HepG2 (cell line): ENCODE results near the gene FOSL2. TPM values are rescaled to one million over a fixed set of nuclear protein-coding genes. Genes with fewer than 3 reads are reported as not detected.

Experiments used
- ATAC-seq: fragments of 200-7000 bp; cut with Tn5 transposase; 3 replicates; pipeline ENCODE4 v1.9.1; 2020; ENCODE audit warnings: mild to moderate bottlenecking, moderate library complexity
- BruUV-seq: library from RNA; stranded (reverse); fragments of 400-500 nt; replicated peaks from 2 replicates; lab custom pipeline; 2021; lab: Mats Ljungman, UMichigan
- CTCF ChIA-PET: fragments of 300-600 bp; formaldehyde crosslinking; extraction: SDS; loops from one replicate; lab custom pipeline; 2021; ENCODE audit warnings: low total read pairs, inconsistent platforms, low intra/inter-chr PET ratio; lab: Yijun Ruan, JAX
- POLR2A ChIA-PET: fragments of 350-600 bp; sonication (Branson Sonifier 250); formaldehyde crosslinking; loops from one replicate; lab custom pipeline; 2020; ENCODE audit warnings: antibody characterized with exemption, inconsistent platforms; lab: Yijun Ruan, JAX
- DNase-seq: peaks from one replicate; pipeline ENCODE4 v3.0.0-alpha.2; 2015; ENCODE audit warnings: low spot score
- FAIRE-seq: peaks from 3 replicates; lab custom pipeline; 2011; peaks lifted over from hg19 to GRCh38; lab: Jason Lieb, UNC
- H2AFZ ChIP-seq: one replicate; pipeline ENCODE4 v1.6.1; 2011; ENCODE audit warnings: low read length, inconsistent platforms
- H3K27ac ChIP-seq: fragments of 300-600 bp; 3 replicates; pipeline ENCODE4 v1.8.0; 2011; ENCODE audit warnings: mixed run types, mild to moderate bottlenecking, mixed read lengths, low read length, inconsistent platforms; ENCODE audit not compliant: insufficient read depth; ENCODE audit errors: extremely low read length
- H3K27me3 ChIP-seq, 2 experiments: fragments of 200-600 bp in 1 of 2; 2 replicates in 1 of 2; 3 replicates in 1 of 2; pipeline versions ENCODE4 v1.6.0 to v1.8.0; 2011; ENCODE audit warnings: low read length in 2 of 2, mild to moderate bottlenecking in 2 of 2, moderate library complexity in 2 of 2, inconsistent platforms in 1 of 2; ENCODE audit not compliant: insufficient read depth in 2 of 2, control insufficient read depth in 1 of 2
- H3K36me3 ChIP-seq, 2 experiments: fragments of 200-600 bp in 1 of 2; replicated peaks in 1 of 2; 2 replicates in 1 of 2; 3 replicates in 1 of 2; pipeline versions ENCODE4 v1.5.1 to v1.8.0; 2011; ENCODE audit warnings: low read length in 2 of 2, inconsistent platforms in 1 of 2; ENCODE audit not compliant: insufficient read depth in 2 of 2, control insufficient read depth in 1 of 2
- H3K4me1 ChIP-seq: 2 replicates; pipeline ENCODE4 v1.5.1; 2012; ENCODE audit warnings: low read length, inconsistent platforms; ENCODE audit not compliant: insufficient read depth
- H3K4me2 ChIP-seq: 2 replicates; pipeline ENCODE4 v1.6.0; 2011; ENCODE audit warnings: low read depth, low read length, inconsistent platforms
- H3K4me3 ChIP-seq, 3 experiments: fragments of 200-600 bp in 1 of 3; sonication (generic), shearing (Covaris generic) in 1 of 3; replicated peaks in 1 of 3; 2 replicates each; pipeline ENCODE4 v1.5.1; 2011 to 2016; ENCODE audit warnings: low read length in 3 of 3, inconsistent platforms in 2 of 3, low read depth in 2 of 3, mild to moderate bottlenecking in 2 of 3, control low read depth in 1 of 3, mixed read lengths in 1 of 3; ENCODE audit not compliant: insufficient read depth in 1 of 3
- H3K79me2 ChIP-seq: one replicate; pipeline ENCODE4 v1.6.1; 2011; ENCODE audit warnings: low read length, inconsistent platforms; ENCODE audit not compliant: insufficient read depth
- H3K9ac ChIP-seq: 2 replicates; pipeline ENCODE4 v1.6.0; 2011; ENCODE audit warnings: mild to moderate bottlenecking, low read depth, low read length, inconsistent platforms; ENCODE audit not compliant: insufficient read depth
- H3K9me3 ChIP-seq: 2 replicates; pipeline ENCODE4 v1.5.1; 2012; ENCODE audit warnings: mild to moderate bottlenecking, low read length
- H4K20me1 ChIP-seq: 2 replicates; pipeline ENCODE4 v1.6.0; 2011; ENCODE audit warnings: inconsistent platforms, mild to moderate bottlenecking, low read length, moderate library complexity; ENCODE audit not compliant: insufficient read depth
- EZH2 ChIP-seq: conservative IDR thresholded peaks from 2 replicates; pipeline ENCODE4 v1.6.1; 2012; ENCODE audit warnings: mild to moderate bottlenecking, low read depth, low read length, moderate library complexity
- FOXK2 ChIP-seq: fragments of 450-650 bp; IDR thresholded peaks from 2 replicates; pipeline ENCODE4 v1.6.1; 2016
- HHEX ChIP-seq: IDR thresholded peaks from 2 replicates; pipeline ENCODE4 v1.6.1; 2016; ENCODE audit warnings: control low read depth
- HOXA9 ChIP-seq: sonication (generic); formaldehyde crosslinking; IDR thresholded peaks from 2 replicates; pipeline ENCODE4 v1.8.1; 2022; ENCODE audit warnings: missing genetic modification reagents, mild to moderate bottlenecking, moderate library complexity, borderline replicate concordance
- MXD4 ChIP-seq: IDR thresholded peaks from 2 replicates; pipeline ENCODE4 v1.6.1; 2016; ENCODE audit warnings: mild to moderate bottlenecking, missing biosample characterization, missing genetic modification reagents
- NKX3-1 ChIP-seq: sonication (generic); formaldehyde crosslinking; IDR thresholded peaks from 2 replicates; pipeline ENCODE4 v1.5.0; 2020; ENCODE audit warnings: missing genetic modification reagents
- POLR2A ChIP-seq, 2 experiments: IDR thresholded peaks; 2 replicates each; pipeline ENCODE4 v1.6.1; 2011; ENCODE audit warnings: low read depth in 2 of 2, low read length in 2 of 2, mild to moderate bottlenecking in 1 of 2, moderate library complexity in 1 of 2; ENCODE audit not compliant: insufficient read depth in 1 of 2
- SIN3B ChIP-seq: fragments of 150-350 bp; IDR thresholded peaks from 2 replicates; pipeline ENCODE4 v1.6.1; 2014; ENCODE audit warnings: low read length
- SMARCC2 ChIP-seq: fragments of 450-650 bp; IDR thresholded peaks from 2 replicates; pipeline ENCODE4 v1.6.1; 2017; ENCODE audit warnings: antibody characterized with exemption, mild to moderate bottlenecking
- SNAI1 ChIP-seq: sonication (generic); formaldehyde crosslinking; IDR thresholded peaks from 2 replicates; pipeline ENCODE4 v1.5.0; 2020; ENCODE audit warnings: mild to moderate bottlenecking, missing genetic modification reagents, borderline replicate concordance
- ZNF20 ChIP-seq: sonication (generic); formaldehyde crosslinking; IDR thresholded peaks from 2 replicates; pipeline ENCODE4 v1.4.0; 2020; ENCODE audit warnings: mild to moderate bottlenecking, moderate library complexity, missing genetic modification reagents
- ZNF788 ChIP-seq: sonication (generic); formaldehyde crosslinking; IDR thresholded peaks from 2 replicates; pipeline ENCODE4 v1.5.0; 2020; ENCODE audit warnings: mild to moderate bottlenecking, missing genetic modification reagents, borderline replicate concordance
- WGBS: methylation state at CpG from one replicate; pipeline ENCODE4 v1.1.6; 2017; ENCODE audit warnings: low lambda C conversion rate; 5-methylcytosine and 5-hydroxymethylcytosine counted together
- in situ Hi-C: cut with HindIII; loops from 2 replicates; pipeline ENCODE4 v1.10.0; 2017; ENCODE audit warnings: low pct_unique_long_range_greater_than_20kb; ENCODE audit not compliant: extremely low pct_ligation_motif_present
- intact Hi-C: fragments of 100-400 bp; cut with micrococcal nuclease; formaldehyde crosslinking; loops from one replicate; pipeline ENCODE4 v1.10.0; 2022; ENCODE audit not compliant: unreplicated experiment
- polyA plus RNA-seq, 8 experiments: library from polyadenylated mRNA; depleted of rRNA in 3 of 8; stranded (reverse) in 7 of 8; unstranded in 1 of 8; fragments of >200 nt; fragmentation: Illumina TruSeq in 4 of 8; extraction: Trizol in 4 of 8; gene quantifications; 2 replicates each; pipeline versions ENCODE4 v1.2.1 to v1.2.3, GENCODE V29; 2011 to 2016; ENCODE audit warnings: low read depth in 4 of 8, missing spikeins in 1 of 8, mixed read lengths in 1 of 8; ENCODE audit not compliant: insufficient read depth in 1 of 8
- total RNA-seq, 5 experiments: library from RNA; depleted of rRNA; stranded (reverse); fragments of >200 nt; fragmentation: Illumina TruSeq; extraction: Trizol; gene quantifications; 2 replicates each; pipeline ENCODE4 v1.2.3, GENCODE V29; 2016; ENCODE audit warnings: low read depth in 1 of 5
- TF ChIP-seq, protein P1 (sequence below), 2 experiments: sonication (generic) in 1 of 2; formaldehyde crosslinking in 1 of 2; IDR thresholded peaks; 2 replicates each; pipeline versions ENCODE4 v1.6.1 to v1.9.0; 2014 to 2022; ENCODE audit warnings: antibody characterized with exemption in 1 of 2, borderline replicate concordance in 1 of 2, inconsistent platforms in 1 of 2, low read depth in 1 of 2, missing genetic modification reagents in 1 of 2
- TF ChIP-seq, protein P2 (sequence below): sonication (generic); formaldehyde crosslinking; conservative IDR thresholded peaks from 2 replicates; pipeline ENCODE4 v1.4.0; 2020; ENCODE audit warnings: missing genetic modification reagents

FOSL2 gene
- total and polyA plus RNA-seq, 2 of the 13 experiments (the other 11 are each of a cell fraction or from before 2014, with no cell fraction given): 3.4 to 18.1 TPM

DNA sequence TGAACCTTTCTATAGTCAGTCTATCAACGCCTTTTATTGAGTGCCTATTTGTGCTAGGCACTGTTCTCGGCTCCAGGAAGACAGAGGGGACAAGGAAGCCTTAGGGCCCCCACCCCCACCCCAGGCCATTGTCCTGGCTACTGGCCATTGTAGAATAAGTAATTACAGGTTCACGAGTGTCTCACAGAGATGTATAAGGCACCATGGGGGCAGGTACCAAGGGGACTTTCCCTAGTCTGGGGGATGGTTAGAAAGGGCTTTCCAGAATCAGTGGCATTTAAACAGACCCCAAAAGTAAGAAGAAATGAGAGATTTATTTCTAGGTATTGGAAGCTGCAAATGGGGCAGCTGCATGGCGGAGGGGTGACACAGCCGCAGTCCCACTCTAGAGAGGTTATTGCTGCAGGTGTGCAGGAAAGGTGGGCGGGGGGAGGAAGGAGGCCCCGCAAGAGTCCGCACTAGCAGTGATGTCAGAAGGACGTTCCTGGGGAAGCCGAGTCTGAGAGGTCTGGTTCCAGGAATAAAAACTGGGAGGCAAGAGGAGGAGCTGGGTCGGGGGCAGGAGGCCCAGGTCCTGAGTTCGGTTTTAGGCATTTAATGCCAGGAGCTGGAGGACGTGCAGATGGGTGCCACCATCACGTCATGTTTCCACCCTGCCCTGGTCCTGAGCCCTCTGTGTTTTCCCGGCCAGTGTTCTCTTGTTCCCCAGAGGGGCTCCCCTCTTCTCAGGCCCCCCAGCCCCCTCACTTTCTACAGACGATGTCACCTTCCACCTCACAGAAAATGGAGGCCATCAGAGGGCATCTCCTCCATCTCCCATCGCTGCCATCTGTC is 30.5 kb downstream of the FOSL2 start:
- H3K36me3 ChIP-seq: no peaks in the 10 kb centered on the region
- H4K20me1 ChIP-seq: no peaks in the 10 kb centered on the region
- no peak overlapping the region for H3K4me2 ChIP-seq
- H3K4me3 ChIP-seq: no peak overlapping the region
- DNase-seq (no peak), ATAC-seq (no peak), FAIRE-seq (no peak)
- no TSS peak for BruUV-seq
- POLR2A ChIA-PET: no interaction called here
- no peak overlapping the region for H3K9ac ChIP-seq
- WGBS: 50% methylated on average over 17 of the region's 17 CpGs
- H3K79me2 ChIP-seq: no peaks in the 10 kb centered on the region
- TF ChIP-seq POLR2A (IDR thresholded peaks at IDR 0.05; ENCODE audit: insufficient read depth in 1 of 2, low read depth in 2 of 2, low read length in 2 of 2) (no peak), HHEX (CRISPR knock-in tag) (no peak), SMARCC2 (no peak), EZH2 (no peak), NKX3-1 (no peak), SNAI1 (CRISPR knock-in tag) (no peak), MXD4 (CRISPR knock-in tag) (no peak), FOXK2 (no peak), ZNF788 (CRISPR knock-in tag) (no peak), SIN3B (no peak), ZNF20 (CRISPR knock-in tag) (no peak), HOXA9 (CRISPR knock-in tag) (no peak)
- TF ChIP-seq, protein P1, sequence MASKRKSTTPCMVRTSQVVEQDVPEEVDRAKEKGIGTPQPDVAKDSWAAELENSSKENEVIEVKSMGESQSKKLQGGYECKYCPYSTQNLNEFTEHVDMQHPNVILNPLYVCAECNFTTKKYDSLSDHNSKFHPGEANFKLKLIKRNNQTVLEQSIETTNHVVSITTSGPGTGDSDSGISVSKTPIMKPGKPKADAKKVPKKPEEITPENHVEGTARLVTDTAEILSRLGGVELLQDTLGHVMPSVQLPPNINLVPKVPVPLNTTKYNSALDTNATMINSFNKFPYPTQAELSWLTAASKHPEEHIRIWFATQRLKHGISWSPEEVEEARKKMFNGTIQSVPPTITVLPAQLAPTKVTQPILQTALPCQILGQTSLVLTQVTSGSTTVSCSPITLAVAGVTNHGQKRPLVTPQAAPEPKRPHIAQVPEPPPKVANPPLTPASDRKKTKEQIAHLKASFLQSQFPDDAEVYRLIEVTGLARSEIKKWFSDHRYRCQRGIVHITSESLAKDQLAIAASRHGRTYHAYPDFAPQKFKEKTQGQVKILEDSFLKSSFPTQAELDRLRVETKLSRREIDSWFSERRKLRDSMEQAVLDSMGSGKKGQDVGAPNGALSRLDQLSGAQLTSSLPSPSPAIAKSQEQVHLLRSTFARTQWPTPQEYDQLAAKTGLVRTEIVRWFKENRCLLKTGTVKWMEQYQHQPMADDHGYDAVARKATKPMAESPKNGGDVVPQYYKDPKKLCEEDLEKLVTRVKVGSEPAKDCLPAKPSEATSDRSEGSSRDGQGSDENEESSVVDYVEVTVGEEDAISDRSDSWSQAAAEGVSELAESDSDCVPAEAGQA (IDR thresholded peaks at IDR 0.05; ENCODE audit: low read depth): no peak
- TF ChIP-seq, protein P1 (CRISPR knock-in tag; IDR thresholded peaks at IDR 0.05; ENCODE audit: borderline replicate concordance): no peak
- TF ChIP-seq, protein P2, sequence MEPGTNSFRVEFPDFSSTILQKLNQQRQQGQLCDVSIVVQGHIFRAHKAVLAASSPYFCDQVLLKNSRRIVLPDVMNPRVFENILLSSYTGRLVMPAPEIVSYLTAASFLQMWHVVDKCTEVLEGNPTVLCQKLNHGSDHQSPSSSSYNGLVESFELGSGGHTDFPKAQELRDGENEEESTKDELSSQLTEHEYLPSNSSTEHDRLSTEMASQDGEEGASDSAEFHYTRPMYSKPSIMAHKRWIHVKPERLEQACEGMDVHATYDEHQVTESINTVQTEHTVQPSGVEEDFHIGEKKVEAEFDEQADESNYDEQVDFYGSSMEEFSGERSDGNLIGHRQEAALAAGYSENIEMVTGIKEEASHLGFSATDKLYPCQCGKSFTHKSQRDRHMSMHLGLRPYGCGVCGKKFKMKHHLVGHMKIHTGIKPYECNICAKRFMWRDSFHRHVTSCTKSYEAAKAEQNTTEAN: no peak
- H3K4me1 ChIP-seq: peaks cover 28% of the 10 kb centered on the region
- no peaks in the 10 kb centered on the region for H3K9me3 ChIP-seq
- intact Hi-C loops: no loop called here
- H2AFZ ChIP-seq: no peak overlapping the region
- in situ Hi-C loops: no loop called here
- CTCF ChIA-PET: no interaction called here
- H3K27ac ChIP-seq: no peak overlapping the region
- peaks cover 0 to 20% of the 10 kb centered on the region in 2 experiments; a peak in 2 of 5 replicates for H3K27me3 ChIP-seq
